Putamen (tissue), 1 donor: ENCODE results near the gene SNX32.
A peak's percentile ranks its signal among the peaks of the same experiment; 100 is the strongest.
"Not testable (repeated sequence)": the region's sequence is repeated elsewhere in the genome, so short reads cannot be mapped to it uniquely, and the experiment has no call there.

Experiments
- DNase-seq: peaks from one replicate; pipeline ENCODE4 v3.0.0-alpha.2; 2016; ENCODE audit warnings: low spot score

SNX32 gene

DNA sequence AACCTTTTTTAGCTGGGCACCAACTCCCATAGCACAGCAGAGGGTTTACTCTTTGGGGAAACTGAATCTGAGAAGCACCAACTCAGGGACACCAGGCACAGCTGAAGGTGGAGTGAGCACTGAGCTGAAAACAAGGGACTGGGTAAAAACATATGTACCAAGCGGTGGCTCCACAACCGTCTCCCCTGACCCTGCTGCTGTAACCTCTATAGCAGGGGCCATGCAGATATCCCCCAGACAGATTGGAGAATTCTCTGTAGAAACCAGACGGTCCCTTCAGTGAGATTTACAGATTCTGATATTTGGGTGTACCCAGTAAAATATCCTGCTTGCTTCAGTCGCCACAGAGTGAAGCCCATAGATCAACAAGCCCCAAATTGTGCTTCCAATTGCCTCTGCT, 4.3 kb upstream of the SNX32 start:
- DNase-seq: no peak

DNA sequence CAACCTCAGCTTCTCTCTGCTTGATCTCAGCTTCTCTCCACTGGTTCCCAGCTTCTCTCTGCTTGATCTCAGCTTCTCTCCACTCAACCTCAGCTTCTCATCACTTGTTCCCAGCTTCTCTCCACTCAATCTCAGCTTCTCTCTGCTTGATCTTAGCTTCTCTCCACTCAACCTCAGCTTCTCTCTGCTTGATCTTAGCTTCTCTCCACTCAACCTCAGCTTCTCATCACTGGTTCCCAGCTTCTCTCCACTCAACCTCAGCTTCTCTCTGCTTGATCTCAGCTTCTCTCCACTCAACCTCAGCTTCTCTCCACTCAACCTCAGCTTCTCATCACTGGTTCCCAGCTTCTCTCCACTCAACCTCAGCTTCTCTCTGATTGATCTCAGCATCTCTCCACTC, 1.5 kb upstream of the SNX32 start:
- not testable (repeated sequence) for DNase-seq

DNA sequence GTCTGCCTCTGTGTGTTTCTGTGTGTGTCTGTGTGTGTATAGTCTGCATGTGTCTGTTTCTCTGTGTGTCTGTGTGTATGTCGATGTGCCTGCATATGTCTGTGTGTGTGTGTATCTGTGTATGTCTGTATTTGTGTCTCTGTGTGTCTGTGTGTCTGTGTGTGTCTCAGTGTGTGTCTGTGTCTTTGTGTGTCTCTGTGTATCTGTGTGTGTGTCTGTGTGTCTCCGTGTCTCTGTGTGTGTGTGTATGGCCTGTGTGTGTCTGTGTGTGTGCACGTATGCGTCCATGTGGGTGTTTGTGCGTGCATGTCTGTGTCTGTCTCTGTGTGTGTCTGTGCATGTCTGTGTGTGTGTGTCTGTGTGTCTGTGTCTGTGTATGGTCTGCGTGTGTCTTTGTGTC, 439 bp downstream of the SNX32 start:
- DNase-seq: no peak

DNA sequence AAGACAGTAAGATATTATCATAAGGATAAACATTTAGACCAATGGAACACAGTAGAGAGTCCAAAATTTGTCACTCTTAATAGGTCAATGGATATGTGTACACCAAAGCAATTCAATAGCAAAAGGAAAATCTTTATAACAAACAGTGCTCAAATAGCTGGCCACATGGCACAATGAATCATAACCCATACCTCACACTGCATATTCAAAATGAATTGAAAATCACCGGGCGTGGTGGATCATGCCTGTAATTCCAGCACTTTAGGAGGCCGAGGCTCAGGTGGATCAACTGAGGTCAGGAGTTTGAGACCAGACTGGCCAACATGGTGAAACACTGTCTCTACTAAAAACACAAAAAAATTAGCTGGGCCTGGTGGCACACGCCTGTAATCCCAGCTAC, 8.4 kb downstream of the SNX32 start:
- DNase-seq: no peak

DNA sequence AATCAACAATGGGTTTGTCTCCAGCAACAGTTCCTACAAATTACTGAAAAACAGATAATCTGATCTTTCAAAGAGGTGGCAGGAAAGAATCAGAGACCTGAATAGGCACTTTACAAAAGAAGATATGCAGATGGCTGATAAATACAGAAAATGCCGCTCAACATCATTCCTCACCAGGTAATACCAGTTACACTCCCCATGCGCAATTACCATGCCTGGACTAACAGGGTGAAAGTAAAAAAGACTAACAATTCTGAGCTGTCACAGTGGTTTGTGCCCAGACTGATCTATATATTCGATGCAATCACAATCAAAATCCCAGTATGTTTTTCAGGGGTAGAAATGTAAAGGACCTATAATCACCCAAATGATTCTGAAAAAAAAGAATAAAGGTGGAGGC, 10.0 kb downstream of the SNX32 start:
- DNase-seq: no peak

DNA sequence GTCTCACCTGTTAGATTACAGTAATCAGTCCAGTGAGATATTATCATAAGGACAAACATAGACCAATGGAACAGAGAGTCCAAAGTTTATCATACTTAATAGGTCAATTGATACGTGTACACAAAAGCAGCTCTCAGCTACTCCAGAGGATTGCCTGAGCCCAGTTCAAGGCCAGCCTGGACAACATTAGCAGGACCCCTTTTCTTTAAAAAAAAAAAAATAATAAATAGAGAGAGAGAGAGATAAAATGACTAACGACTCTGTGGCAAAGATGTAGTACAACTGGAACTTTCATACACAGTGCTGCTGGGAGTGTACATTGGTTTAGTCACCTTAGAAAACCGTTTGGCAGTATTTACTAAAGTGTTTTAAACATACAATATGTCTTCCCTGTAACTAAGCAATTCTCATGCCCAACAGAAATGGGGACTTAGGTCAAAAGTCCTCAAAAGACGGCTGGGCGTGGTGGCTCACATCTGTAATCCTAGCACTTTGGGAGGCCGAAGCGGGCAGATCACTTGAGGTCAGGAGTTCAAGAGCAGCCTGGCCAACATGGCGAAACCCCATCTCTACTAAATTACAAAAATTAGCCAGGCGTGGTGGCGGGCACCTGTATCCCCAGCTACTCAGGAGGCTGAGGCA, 10.6 kb downstream of the SNX32 start:
- no peak for DNase-seq

DNA sequence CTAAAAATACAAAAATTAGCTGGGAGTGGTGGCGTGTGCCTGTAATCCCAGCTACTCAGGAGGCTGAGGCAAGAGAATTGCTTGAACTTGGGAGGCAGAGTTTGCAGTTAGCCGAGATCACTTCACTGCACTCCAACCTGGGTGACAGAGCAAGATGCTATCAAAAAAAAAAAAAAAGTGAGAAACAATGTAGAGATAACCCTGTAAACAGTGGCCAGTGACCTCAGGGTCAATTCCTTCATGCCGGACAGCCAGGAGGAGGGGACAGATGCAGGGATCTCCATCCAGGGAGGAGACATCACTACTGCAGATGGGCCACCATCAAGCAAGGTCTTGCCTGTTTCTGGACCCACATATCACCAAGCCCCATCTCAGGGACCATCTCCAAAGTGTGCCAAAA, 14.0 kb downstream of the SNX32 start:
- DNase-seq: no peak

DNA sequence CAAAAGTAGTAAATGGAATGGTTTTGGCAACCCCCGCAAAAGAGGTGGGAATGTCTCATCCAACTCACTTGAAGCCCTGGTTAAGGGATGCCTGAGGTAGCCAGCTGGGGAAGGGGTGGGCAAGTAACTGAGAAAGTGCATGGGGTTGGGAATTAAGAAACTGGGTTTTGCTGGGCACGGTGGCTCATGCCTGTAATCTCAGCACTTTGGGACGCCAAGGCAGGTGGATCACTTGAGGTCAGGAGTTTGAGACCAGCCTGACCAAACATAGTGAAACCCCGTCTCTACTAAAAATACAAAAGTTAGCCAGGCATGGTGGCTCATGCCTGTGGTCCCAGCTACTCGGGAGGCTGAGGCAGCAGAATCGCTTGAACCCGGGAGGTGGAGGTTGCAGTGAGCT, 14.9 kb downstream of the SNX32 start:
- DNase-seq: not testable (repeated sequence)

DNA sequence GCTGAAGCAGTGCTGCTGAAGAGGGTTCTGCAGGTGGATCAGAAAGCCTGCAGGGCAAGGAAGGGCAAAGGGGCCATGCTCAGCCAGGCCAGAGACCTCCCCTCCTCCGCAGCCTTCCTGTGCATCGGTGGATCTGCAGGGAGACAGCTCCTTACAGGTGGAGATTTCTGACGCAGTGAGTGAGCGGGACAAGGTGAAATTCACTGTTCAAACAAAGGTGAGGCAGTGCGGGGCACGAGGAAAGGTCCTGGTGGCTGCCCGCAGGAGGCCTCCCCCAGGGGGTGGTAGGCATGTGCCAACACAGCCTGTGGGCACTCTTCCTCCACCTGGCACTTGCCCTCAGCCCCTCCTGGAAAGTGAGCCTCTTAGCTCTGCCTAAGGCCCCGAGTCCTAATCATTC, 15.6 kb downstream of the SNX32 start:
- no peak for DNase-seq

DNA sequence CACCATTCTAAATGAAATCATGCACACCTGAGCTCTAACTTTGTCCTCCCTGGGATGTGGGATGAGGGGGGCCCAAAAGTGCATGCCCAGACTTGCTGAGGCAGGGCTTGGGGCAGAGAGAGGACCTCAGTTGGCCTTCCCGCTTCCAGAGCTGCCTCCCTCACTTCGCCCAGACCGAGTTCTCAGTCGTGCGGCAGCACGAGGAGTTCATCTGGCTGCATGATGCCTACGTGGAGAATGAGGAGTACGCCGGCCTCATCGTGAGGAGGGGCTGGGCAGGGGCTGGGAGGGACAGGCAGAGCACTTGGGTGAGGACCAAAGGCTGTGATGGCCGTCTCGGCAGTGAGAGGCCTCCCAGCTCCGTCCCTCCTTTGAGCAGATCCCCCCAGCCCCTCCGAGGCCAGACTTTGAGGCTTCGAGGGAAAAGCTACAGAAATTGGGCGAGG, 16.0 kb downstream of the SNX32 start:
- no peak for DNase-seq

DNA sequence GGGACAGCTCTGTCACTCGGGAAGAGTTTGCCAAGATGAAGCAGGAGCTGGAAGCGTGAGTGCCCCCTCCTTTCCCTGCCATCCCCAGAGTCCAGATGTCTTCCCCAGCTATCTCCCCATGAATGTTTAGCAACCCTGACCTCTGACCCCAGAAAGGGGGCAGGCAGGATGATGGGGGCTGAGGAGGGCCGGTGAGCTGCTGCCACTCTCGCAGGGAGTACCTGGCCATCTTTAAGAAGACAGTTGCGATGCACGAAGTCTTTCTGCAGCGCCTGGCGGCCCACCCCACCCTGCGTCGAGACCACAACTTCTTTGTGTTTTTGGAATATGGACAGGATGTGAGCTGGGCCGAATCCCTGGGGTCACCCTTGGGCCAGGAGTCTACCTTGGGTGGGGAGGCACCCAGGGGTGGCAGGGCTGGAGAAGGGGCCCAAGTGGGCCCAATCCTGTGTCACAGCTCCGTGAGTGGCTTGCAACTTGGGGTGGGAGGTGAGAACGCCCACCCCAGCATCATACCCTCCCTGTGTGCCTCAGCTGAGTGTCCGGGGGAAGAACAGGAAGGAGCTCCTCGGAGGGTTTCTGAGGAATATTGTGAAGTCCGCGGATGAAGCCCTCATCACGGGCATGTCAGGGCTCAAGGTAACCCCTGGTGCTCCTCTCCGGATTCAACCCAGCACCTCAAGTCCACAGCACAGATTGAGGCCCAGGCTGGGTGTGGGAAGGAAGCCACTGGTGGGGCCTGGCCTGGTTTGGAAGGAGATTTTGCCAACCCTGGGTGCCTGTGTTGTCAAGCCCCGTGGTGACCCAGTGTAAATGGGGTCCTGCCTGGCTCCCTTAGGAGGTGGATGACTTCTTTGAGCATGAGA, 16.7 kb downstream of the SNX32 start:
- DNase-seq: no peak

DNA sequence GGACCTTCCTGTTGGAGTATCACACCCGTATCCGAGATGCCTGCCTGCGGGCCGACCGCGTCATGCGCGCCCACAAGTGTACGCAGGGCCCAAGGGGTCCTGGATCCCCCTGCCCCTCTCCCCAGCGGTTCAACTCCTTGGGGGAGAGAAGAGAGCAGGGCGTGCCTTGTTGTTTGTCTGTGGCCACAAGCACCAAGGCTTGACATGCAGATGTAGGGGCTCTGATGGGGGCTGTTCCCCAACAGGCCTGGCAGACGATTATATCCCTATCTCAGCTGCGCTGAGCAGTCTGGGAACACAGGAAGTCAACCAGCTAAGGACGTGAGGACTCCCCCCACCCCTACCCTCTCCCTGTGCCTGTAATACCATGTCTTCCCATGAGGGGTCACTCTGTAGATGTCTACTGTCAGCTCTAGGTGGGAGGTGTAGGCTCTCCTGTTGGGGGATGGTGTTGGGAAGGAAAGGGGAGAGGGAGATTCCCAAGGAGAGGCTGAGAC, 17.4 kb downstream of the SNX32 start:
- DNase-seq: no peak

DNA sequence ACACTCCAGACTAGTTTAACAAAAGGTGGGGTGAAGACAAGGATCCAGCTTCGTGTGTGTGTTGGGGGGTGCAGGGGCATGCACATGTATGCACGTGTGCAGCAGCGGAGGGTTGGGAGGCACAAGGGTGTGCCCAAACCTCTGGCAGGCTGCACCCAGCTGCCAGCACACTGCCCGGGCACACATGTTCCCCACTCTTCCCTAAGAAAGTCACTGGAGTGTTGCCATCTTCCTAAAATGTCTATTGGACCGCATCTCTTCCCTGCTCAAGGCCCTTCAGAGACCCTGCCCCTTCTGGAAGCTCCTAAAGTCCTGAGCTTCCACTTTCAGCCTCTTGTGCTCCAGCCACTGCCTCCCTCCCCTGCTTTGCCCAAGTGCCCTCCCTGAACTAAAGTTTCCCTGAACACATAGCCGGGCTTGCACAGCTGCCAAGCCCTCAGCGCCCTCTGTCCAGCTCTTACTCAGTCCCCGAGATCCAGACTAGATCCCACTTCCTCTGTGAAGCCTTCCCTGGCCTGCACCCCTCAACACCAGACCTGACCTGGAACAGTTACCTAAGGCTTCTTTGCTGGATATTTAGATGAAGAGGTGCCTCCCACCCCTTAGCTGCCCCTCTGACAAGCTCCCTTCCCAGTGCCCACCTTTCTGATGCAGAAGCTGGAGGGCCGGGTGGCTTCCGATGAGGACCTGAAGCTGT, 18.2 kb downstream of the SNX32 start:
- DNase-seq: no peak

DNA sequence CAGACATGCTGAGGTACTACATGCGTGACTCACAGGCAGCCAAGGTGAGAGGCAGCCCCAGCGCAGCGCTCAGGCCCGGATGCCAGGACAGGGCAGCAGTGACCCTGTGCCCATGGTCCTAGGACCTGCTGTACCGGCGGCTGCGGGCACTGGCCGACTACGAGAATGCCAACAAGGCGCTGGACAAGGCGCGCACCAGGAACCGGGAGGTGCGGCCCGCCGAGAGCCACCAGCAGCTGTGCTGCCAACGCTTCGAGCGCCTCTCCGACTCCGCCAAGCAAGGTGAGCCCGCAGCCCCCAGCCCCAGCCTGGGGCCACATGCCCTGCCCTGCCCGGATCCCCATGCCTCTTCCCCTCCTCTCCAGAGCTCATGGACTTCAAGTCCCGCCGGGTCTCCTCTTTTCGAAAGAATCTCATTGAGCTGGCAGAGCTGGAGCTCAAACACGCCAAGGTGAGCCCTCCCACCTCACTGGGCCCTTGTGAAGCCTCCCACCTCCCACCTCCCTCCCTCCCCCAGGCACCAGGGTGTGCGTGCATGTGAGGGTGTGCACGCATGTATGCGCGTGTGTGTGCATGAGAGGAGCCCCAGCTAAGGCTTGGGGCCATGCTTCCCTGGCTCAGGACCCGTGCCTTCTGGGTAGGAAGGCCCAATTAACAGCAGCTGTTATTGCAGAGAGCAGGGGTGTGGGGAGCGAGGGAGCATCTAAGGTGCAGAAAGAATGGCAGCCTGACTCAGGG, 18.9 kb downstream of the SNX32 start:
- DNase-seq: no peak

DNA sequence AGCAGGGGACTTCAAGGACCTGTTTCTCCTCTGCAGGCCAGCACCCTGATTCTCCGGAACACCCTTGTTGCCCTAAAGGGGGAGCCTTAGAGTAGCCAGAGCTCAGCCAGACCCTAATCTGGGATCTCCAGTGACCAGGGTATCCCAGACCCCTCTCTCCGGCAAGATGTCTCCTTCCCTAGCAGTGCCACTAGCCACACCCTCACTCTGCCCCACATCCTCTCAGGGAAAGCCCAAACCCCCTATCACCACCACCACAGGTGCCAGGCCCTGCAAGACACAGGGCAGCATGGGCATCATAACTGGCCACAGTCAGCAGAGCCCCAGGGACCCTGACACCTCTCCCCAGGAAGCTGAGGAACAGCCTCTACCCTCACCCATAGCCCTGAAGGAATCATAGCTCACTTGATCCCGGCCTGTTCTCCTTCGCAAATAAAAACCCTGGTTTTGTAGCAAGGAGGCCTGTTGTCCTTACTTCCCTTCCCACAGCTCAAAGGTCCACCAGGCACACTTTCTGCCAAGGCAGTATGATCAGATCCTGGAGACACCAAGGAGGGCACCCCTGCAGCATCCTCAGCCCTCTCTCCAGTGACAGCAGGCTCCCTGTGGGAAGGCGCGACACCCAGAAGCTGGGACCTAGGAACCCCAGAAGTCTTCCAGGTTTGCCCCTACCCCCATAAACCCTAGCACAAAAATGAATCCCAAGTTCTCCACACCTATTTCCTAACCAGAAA, 19.6 kb downstream of the SNX32 start:
- no peak for DNase-seq

DNA sequence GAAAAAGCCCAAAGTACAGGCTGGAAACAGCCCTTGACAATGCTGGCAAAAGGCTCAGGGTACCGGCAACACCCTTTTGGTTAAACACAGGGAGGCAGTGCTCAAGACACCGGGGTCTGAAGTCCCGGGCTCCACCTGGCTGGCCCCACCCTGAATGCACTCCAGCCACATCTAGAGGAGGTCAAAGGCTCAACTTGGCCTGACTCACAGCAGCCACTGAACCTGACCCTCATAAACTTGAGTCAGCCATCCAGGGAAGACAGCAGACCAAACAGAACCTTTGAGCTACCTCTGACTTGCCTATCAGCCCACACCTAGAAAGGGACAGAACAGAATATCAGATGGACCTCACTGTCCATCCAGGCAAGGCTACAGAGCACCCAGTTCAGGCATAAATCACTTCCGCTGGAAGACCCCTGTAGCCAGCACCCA, 20.4 kb downstream of the SNX32 start:
- no peak for DNase-seq

DNA sequence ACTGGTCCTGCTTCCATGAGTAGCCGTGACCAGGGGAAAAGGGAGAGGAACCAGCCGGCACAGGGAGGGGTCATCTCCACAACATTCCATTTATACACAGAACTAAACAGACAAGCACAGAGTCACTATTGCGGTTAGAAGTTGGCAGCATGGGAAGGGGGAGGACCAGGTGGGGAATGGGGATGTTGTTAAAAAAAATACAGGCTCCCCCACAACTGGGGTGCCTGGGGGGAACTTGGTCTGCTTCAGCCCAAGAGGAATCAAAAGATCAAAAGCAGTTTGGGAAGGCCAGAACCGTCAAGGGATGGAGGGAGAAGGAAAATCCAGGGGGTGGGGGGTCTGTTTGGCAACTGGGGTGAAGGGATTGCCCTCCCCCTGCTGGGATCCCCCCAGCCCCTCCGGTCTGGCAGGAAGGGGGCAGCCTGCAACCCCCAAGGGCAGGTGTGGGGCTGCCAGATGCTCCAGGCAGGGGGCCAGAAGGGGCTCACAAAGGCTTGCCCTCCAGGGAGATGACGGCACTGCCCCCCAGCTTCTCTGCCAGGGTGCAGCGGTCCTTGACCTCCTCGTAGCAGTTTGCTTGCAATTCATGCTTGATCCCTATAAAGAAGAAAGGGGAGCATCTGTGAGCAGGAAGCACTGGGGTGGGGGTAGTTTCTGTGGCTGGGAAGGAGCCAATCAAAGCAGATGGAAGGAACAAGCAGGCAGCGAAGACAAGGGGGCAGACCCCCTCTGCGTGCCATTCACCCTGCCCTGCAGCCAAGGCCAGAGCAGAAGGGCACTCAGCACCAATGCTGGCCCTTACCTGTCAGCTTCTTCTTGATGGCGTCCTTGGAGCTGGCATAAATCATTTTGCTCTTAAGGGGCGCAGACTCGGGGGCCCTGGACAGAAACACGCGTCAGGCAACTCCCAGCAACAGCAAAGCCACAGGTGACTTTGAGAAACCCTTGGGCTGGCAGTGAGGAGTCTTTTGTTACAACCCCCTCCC, 21.4 kb downstream of the SNX32 start:
- no peak for DNase-seq

DNA sequence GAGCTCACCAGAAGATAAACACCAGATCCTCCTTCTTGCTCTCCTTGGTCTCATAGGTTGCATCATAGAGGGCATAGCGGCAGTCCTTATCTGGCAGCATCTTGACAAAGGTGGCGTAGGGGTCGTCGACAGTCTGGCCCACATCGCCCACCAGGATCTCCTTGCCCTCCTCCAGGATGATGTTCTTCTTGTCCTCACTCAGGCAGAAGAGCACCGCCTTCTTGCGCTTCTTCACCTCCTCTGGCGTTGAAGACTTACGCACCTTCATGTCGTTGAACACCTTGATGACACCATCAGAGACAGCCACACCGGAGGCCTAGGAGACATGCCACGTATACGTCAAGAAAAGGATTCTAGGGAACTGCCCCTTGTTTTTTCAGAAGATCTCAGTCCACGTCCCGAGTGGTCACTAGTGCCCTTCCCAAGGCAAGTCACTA, 22.2 kb downstream of the SNX32 start:
- DNase-seq: no peak

DNA sequence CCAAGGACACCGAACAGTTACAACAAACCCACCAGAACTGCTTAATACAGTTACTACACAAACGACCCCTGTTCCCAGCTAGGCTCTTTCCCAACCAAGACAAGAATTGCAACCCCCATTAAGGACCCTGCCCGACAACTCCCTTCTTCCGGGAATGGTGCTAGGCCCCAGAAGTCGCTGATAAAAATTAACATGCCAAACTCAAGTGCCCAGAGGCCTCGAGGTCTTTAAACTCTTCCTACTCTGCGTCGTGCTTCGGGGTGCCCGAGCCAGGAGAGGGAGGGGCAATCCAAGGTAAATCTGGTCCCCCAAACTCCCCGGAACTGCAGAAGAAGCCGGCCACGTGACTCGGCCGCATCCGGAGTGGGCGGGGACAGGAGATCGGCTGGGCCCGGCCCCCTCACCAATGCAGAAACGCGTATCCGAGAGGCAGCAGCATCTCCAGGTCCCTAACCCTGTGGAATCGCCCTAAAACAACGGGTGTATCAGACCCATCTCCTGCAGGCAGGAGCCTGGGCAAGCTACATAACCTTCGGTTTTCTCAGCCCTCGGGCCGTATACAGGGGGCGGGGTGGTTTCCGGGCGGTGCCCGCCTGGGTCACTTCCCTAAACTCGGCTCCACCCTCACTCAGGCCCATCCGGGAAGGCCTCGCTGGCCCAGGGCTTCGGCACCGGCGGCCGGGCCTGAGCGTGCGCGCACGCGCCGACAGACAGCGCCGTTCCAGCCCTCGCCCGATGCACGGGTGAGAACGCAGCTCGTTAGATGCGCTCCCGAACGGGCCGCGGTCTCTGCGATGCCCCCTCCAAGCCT, 23.1 kb downstream of the SNX32 start:
- peak; percentile 83 for DNase-seq
